Posterior cingulate gyrus (tissue), 11 donors: ENCODE measurements around the gene TMEM128.
A peak's percentile ranks its signal among the peaks of the same experiment; 100 is the strongest.

Source experiments
- DNase-seq, 10 donors: peaks; one replicate each; pipeline versions ENCODE4 v3.0.0 to v3.0.0-alpha.2; 2020 to 2021; ENCODE audit warnings: mixed read lengths in 3 of 10
- intact Hi-C: fragments of 100-400 bp; cut with DNase I; formaldehyde crosslinking; loops from one replicate; pipeline ENCODE4 v1.15.1; 2023

Gene TMEM128, protein sequence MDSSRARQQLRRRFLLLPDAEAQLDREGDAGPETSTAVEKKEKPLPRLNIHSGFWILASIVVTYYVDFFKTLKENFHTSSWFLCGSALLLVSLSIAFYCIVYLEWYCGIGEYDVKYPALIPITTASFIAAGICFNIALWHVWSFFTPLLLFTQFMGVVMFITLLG

DNA sequence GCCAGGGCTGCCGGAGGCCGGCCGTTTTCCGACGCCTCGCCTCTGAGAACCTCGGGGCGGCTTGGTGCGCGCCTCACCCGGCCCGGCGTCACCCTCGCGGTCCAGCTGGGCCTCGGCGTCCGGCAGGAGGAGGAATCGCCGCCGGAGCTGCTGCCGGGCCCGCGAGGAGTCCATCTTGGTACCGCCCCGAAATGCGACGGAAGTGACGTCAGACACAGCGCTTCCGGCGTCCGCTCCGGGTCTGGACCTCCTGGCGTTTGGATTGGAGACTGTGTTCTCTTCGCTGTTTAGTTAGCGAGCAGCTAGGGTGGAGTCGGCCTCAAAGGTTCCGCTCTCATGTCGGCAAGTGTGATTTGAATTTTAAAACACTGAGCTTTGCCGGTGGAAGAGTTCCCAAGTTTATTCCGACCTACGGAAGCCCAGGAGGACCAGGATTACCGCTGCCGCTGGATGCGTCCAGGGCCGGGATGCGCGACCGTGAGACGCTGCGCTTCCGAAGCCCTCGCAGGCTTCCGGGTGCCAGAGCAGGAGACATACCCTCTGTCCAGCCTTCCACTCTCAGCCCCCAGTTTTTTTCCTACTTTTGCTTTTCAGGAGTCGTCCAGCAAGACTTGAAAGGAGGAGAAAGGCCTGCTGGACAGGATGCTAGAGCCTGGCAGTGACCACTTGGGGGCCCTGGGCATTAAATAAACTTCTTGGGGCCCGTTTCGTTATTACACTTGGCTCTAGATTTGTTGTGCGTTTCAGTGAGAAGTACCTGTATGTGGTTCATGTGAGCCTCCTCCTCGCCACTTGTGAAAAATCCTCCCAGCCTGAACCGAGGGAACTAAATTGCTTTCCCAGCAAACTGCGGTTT, at the start of gene TMEM128:
Gene TMEM128 (minus strand): TSS at position 195 of the 856 bp plus-strand sequence. CDS start 21 bp downstream, at position 174.
- peak; percentile 93 to 99 (median 95) for DNase-seq
- intact Hi-C loops = loop anchor here (5.0 kb wide), 1 partner anchor 294 kb away; the partner anchor contains the start of gene STX18

DNA sequence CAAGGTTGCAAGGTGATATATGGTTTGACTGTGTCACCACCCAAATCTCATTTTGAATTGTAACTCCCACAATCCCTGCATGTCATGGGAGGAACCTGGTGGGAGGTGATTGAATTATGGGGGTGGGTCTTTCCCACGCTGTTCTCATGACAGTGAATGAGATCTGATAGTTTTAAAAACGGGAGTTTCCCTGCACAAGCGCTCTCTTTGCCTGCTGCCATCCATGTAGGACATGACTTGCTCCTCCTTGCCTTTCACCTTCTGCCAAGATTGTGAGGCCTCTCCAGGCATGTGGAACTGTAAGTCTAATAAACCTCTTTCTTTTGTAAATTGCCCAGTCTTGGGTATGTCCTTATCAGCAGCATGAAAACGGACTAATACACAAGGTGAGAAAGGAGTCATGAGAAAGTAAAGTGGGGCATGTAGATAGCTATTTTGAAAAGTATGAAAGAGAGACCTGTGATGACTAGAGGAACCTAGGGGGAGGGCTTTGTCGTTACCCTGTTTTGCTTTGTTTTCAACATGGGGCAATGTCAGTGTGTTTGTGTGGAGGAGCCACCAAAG, 48.3 kb upstream of the TMEM128 start:
- intact Hi-C loops = no loop called here
- no peak for DNase-seq

DNA sequence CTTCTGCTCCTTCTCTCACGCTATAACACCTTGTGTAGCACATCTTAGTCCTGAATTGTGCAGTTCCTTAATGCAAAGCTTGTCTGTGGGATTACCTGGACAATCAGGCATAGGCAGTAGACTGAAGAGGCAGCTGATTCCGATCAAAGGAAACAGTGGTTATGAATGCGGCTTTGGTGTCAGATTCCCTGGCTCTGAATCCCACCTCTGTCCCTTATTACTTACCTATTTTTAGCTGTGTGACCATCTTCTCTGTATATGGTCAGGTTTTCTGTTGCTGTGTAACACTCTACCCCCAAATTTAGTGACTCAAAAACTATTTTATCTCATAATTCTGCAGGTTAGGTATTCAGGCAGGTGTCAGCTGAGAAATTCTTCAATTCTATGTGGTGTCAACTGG, 45.3 kb upstream of the TMEM128 start:
- DNase-seq = no peak
- intact Hi-C loops = no loop called here

GRCh38 chr4:4289941-4290850, 42.2 kb upstream of the TMEM128 start, which contains the start of the genes LYAR and ZBTB49:
TSS of gene LYAR (minus strand) at chr4:4290154. CDS start at chr4:4283742, 6,412 bp downstream.
TSS of gene ZBTB49 (plus strand) at chr4:4290251. CDS start at chr4:4299946, 9,695 bp downstream.
- DNase-seq = peak; percentile 89 to 99 (median 94)
- intact Hi-C loops = loop anchor here (1.0 kb wide), 1 partner anchor 41 kb away; no protein-coding TSS in a partner anchor

- intact Hi-C loops = no loop called here
- no peak for DNase-seq
Observed at GRCh38 chr4:4289597-4289940, 41.5 kb upstream of the TMEM128 start.

DNA sequence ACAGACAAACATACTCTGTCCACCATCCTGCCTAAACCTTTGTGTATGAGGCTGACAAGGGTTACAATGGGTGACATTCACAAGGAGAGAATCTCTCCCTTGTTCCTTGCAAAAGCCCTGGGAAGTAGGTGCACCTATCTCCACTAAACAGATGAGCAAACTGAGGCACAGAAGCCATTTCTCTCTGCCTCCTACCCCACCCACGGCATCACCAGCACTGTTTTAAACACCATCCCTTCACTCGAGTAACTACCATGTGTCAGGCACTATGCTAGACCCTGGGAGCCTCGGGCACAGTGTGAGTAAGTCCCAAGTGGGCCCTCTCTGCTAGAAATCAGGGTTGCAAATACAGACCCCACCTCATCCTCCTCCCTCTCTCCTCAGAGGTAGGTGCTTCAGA, 41.0 kb upstream of the TMEM128 start:
- intact Hi-C loops = no loop called here
- no peak for DNase-seq

- DNase-seq = no peak
- intact Hi-C loops = no loop called here
Observed at GRCh38 chr4:4288098-4288497, 40.1 kb upstream of the TMEM128 start.

GRCh38 chr4:4284827-4285618, 37.0 kb upstream of the TMEM128 start:
- intact Hi-C loops = no loop called here
- no peak for DNase-seq

DNA sequence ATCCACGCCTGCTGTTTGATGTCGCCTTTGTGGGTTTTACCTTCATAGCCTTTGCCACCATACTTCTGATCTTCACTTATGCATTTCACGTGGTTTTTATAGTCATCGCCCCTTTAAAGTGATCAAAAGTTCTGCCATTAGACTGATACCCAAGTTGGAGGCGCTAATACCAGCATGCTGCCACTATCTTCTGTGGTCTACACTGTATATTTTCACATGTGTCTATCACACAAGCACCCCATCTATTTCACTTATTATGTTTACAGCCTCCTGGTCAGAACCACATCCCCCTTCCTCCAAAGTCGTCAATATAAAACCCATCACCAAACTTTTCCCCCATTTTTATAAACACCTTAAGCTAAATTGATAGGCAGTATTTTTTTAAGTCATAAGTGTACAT, 33.8 kb upstream of the TMEM128 start:
- no peak for DNase-seq
- intact Hi-C loops = no loop called here

GRCh38 chr4:4277531-4277930, 29.5 kb upstream of the TMEM128 start:
- intact Hi-C loops = no loop called here
- no peak for DNase-seq

GRCh38 chr4:4274226-4274625, 26.2 kb upstream of the TMEM128 start:
- intact Hi-C loops = no loop called here
- no peak for DNase-seq

DNA sequence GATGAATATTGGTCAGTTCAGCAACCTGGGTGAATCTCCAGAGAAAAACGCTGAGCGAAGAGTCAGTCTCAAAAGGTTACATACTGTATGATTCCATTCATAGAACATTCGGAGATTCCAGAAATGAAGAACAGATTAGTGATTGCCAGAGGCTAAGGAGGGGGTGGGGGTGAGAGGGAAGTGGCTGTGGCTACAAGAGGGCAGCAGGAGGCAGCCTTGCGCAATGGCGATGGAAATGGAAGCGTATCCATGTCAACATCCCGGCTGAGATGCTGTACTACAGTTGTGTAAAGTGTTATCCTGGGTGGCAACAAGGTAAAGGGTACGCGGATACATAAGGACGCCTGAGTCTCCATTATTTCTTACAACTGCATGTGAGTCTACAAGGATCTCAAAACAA, 23.9 kb upstream of the TMEM128 start:
- intact Hi-C loops = no loop called here
- DNase-seq = no peak

GRCh38 chr4:4270529-4270928, 22.5 kb upstream of the TMEM128 start:
- intact Hi-C loops = no loop called here
- no peak for DNase-seq

- intact Hi-C loops = no loop called here
- no peak for DNase-seq
Observed at GRCh38 chr4:4269856-4270255, 21.8 kb upstream of the TMEM128 start.

DNA sequence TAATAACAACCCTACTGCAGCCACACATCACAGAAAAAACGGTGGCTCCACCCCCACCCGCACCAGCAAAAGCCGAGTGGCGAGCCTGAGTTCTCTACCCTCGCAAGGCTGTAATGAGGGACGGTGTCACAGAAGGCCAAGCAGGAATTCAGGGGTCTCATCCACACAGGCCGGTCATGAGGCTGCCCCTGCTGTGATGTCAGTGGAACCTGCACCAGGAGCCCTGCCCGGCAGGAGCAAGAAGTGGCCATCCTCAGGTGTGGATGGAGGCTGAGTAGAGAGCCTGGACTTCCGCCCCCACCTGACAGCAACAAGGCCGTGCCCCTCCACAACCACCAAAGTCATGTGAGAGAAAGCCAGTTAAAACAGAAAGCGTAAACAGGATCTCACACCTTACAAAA, 21.3 kb upstream of the TMEM128 start:
- intact Hi-C loops = no loop called here

GRCh38 chr4:4268776-4269175, 20.8 kb upstream of the TMEM128 start:
- intact Hi-C loops = no loop called here
- DNase-seq = no peak

More for the DNA sequence above, 21.3 kb upstream of the TMEM128 start:
- no peak for DNase-seq

DNA sequence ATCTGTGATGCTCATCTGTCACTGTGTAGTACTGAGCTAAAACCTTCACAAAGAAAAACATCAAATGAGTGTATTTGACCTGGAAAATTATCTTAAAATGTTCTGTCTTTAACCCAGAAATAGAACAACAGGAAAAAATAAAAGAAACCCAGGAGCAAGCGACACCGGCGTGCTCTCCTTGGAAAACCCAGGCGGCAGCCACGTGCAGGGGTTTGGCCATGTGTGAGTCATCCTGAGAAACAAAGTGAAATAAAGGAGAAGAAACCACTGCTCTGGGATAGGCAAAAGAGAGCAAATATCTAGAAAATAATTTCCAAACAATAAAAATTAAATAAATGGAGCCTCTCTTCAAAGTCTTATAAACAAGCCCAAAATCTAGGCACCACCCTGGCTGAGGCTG, 20.0 kb upstream of the TMEM128 start:
- no peak for DNase-seq
- intact Hi-C loops = no loop called here

- intact Hi-C loops = no loop called here
- no peak for DNase-seq
Observed at GRCh38 chr4:4260185-4260751, 12.2 kb upstream of the TMEM128 start.

DNA sequence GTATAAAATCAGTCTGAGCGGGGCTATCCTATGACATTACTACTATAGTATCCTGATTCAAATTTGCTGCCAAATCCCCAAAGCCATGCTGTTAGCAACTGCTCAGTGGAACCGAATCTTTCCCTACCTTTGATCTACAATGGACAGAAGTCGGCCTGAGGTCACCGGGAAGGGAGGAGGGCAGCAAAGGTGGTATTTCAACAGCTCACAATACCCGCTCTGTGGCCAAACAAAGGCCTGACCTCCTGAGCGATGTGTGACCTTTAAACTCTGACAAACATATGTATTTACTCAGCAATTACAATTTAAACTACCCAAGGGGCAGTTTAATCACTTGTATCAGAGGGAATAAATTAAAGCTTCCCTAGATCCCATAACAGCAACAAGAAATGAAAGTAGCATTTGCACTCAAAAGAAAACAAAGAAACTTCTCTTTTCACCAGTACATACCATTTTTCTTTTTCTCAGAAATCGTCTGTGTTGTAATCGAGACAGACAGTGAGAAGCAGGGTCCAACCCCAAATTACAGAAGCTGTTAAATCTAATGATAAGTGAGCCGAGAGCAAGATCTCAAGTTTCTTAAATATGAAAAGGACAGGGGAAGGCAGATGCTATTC, 11.6 kb upstream of the TMEM128 start:
- DNase-seq = no peak
- intact Hi-C loops = no loop called here
